Measurements from ENCODE around the gene CBLB. TPM values are rescaled to one million over a fixed set of nuclear protein-coding genes. Genes with fewer than 3 reads are reported as not detected.

The CBLB gene
- total and polyA plus RNA-seq, 8 donors, result 30.7 to 49.3 (median 42.6) TPM

DNA sequence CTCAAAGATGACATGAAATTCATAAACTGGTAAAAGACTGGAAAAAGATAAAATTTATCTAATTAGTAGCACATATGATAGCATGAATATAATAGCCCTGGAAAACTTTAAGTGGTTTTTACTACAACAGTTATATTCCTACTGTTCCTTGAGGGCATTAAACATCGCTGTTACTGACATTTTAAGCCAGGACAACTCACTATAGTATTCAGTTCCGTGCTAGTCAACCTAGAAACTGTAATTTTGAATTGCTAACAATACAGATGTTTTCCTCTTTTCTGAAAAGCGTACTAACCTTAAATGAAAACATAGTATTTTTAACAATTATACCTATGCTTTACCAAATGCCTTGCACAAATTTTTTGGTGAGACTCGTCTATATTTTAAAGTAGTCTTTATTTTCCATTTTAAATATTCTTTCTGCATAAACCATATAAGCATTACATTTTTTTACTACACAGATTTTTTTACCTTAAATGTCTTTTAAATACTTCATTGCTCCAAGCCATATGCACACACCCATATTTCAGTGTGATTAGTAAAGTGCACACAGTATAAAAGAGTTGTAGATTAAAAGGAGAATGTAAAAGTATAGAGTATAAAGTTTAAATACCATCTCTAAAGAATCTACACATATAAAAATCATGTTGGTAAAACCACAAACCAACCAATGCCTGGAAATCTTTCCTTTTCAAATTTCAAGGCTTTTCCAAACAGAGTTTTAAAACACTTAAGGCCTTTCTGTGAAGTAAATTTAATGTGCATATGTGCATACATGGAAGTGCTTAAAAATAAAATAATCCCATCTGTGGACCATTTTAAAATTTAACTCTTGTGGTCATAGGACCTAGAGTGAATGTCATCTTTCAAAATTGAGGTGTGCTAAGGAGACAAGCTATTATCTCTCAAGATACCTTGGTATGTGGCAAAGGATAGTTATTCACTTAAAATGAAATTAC lies 20.1 kb upstream of the CBLB start:
- no peaks in the 10 kb centered on the region for H3K4me1 ChIP-seq
- intact Hi-C loops (cut with DNase I), result no loop called here
- DNase-seq, result no peak

DNA sequence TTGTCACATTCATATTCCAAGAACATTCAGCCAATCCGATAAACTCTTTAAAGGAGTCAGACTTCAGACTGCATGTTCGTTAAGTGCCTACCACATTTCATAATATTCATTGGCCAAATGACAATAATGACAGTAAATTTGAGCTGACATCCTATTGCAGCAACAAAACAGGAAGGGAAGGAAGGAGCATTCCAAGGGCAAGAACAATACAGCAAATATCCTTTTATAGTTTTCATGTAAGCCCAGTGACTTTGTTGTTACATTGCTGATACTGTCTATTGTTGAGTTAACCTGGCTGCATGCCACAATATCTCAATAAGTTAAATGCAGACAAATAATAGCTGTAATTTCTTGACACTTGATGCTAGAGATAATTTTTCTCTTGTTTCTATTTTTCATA lies 16.4 kb upstream of the CBLB start:
- no peaks in the 10 kb centered on the region for H3K36me3 ChIP-seq
- no peak overlapping the region for H3K27ac ChIP-seq
- intact Hi-C loops (cut with DNase I), result no loop called here
- DNase-seq, result no peak
- TF ChIP-seq, protein P1, sequence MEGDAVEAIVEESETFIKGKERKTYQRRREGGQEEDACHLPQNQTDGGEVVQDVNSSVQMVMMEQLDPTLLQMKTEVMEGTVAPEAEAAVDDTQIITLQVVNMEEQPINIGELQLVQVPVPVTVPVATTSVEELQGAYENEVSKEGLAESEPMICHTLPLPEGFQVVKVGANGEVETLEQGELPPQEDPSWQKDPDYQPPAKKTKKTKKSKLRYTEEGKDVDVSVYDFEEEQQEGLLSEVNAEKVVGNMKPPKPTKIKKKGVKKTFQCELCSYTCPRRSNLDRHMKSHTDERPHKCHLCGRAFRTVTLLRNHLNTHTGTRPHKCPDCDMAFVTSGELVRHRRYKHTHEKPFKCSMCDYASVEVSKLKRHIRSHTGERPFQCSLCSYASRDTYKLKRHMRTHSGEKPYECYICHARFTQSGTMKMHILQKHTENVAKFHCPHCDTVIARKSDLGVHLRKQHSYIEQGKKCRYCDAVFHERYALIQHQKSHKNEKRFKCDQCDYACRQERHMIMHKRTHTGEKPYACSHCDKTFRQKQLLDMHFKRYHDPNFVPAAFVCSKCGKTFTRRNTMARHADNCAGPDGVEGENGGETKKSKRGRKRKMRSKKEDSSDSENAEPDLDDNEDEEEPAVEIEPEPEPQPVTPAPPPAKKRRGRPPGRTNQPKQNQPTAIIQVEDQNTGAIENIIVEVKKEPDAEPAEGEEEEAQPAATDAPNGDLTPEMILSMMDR (IDR thresholded peaks at IDR 0.05), result no peak
- ATAC-seq, result no peak
- no peak overlapping the region for H3K4me3 ChIP-seq
- H3K4me1 ChIP-seq, result no peaks in the 10 kb centered on the region
- no peaks in the 10 kb centered on the region for H3K27me3 ChIP-seq
- H3K9me3 ChIP-seq, result no peaks in the 10 kb centered on the region

More for the DNA sequence above, 20.1 kb upstream of the CBLB start:
- no peaks in the 10 kb centered on the region for H3K9me3 ChIP-seq
- H3K36me3 ChIP-seq, result no peaks in the 10 kb centered on the region
- H3K27ac ChIP-seq, result no peak overlapping the region
- H3K27me3 ChIP-seq, result no peaks in the 10 kb centered on the region
- H3K4me3 ChIP-seq, result no peak overlapping the region
- TF ChIP-seq, protein P1 (IDR thresholded peaks at IDR 0.05), result no peak
- no peak for ATAC-seq

DNA sequence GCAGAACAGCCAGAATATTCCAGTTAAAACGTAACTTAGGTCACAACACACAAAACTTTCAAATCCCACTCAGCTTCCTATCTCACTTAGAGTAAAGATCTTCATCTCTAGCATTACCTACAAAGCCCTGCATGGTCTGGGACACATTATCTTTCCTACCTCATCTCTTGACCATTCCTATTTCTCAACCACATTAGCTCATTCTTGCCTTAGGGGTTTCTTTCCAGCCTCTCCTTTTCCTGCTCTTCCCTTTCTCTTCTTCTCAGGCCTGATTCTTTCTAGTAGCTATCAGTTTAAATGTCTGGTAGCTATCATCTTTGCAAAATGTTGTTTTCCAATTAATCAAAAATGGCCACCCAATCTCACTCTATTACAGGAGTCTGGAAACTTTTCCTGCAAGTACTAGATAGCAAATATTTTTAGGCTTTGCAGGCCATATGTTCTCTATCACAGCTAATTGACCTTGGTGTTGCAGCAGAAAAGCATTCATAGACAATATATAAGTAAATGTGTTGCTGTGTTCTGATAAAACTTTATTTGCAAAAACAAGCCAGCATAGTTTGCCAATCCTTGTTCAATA lies 15.1 kb upstream of the CBLB start:
- DNase-seq, result no peak
- ATAC-seq, result no peak

DNA sequence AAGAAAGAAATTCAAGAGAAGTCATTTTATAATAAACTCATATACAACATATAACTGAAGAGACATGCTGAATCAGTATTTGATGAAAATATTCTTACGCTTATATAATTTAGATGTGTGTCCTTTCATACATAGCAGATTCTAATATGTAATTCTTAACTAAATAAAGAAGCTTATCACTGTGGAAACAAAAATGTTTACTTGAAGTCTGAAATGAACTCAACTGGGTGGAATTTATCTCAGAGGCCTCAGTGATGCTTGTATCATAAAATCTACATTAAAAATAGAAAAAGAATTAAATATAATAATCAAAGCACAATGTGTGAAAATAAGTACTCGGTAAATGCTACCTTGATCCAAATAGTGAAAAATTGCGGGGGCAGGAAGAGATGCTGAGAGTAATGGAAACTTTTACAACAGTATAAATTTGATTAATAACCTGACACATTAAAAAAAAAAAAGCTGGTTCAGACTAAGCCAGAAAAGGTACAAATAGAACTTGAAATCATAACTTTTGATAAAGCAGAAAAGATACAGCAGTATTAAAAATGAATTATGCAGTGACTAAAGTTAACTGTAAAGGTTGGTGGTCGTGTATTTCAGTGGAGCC lies 12.0 kb upstream of the CBLB start:
- no peak overlapping the region for H3K27ac ChIP-seq

More for the DNA sequence above, 15.1 kb upstream of the CBLB start:
- Histone ChIP-seq H3K4me1 (no peaks in the 10 kb centered on the region), H3K9me3 (no peaks in the 10 kb centered on the region), H3K27ac (no peak overlapping the region), H3K4me3 (no peak overlapping the region), H3K36me3 (no peaks in the 10 kb centered on the region), H3K27me3 (no peaks in the 10 kb centered on the region)
- TF ChIP-seq, protein P1 (IDR thresholded peaks at IDR 0.05), result no peak
- intact Hi-C loops (cut with DNase I), result no loop called here

More for the DNA sequence above, 12.0 kb upstream of the CBLB start:
- Histone ChIP-seq H3K4me3 (no peak overlapping the region), H3K9me3 (no peaks in the 10 kb centered on the region), H3K27me3 (no peaks in the 10 kb centered on the region), H3K36me3 (no peaks in the 10 kb centered on the region), H3K4me1 (peaks cover 0 to 10% of the 10 kb centered on the region in 2 donors)
- no peak for ATAC-seq
- intact Hi-C loops (cut with DNase I), result no loop called here
- no peak for DNase-seq
- TF ChIP-seq, protein P1 (IDR thresholded peaks at IDR 0.05), result no peak
